ENCODE results near the gene PRDM13.
"Not testable (repeated sequence)": the region's sequence is repeated elsewhere in the genome, so short reads cannot be mapped to it uniquely, and the experiment has no call there.

PRDM13 gene

DNA sequence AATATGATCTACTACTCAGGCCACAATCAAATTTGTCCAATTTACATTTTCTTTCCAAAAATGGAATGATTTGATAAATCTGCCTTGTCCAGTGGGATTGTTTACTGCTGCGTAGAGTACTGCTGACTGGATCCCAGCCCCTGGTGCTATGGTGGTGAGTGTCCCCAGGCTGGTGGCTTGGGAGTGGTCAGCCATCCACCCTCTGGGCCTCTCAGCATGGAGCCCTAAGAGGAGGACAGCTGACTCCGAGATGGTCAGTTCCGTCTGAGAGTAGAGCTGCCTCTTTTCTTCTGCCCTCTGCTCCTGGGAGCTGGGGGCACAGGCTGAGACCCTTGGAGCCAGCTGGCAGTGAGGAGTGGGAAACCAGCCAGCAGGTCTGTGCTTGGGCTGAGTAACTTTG, 22.7 kb downstream of the PRDM13 start:
- no peak for DNase-seq (ENCODE audit: low read depth)

DNA sequence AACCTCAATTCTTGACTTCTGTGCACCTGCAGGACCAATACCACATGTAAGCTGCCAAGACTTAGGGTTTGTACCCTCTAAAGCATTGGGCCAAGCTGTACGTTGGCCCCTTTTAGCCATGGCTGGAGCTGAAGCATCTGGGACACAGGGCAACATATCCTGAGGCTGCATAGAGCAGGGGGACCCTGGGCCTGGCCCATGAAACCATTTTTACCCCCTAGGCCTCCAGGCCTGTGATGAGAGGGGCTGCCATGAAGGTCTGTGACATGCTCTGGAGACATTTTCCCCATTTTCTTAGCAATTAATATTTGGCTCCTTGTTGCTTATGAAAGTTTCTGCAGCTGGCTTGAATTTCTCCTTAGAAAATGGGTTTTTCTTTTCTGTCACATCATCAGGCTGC, 31.0 kb downstream of the PRDM13 start:
- no peak for DNase-seq (ENCODE audit: low read depth)

DNA sequence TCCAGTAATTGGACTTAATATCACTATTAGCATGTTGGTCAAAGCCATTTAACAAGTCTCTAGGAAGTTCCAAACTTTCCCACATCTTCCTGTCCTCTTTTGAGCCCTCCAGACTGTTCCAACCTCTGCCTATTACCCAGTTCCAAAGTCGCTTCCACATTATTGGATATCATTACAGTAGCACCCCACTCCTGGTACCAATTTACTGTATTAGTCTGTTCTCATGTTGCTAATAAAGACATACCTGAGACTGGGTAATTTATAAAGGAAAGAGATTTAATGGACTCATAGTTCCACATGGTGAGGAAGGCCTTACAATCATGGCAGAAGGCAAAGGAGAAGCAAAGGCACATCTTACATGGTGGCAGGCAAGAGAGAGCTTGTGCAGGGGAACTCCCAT, 31.7 kb downstream of the PRDM13 start:
- not testable (repeated sequence) for DNase-seq (ENCODE audit: low read depth)

DNA sequence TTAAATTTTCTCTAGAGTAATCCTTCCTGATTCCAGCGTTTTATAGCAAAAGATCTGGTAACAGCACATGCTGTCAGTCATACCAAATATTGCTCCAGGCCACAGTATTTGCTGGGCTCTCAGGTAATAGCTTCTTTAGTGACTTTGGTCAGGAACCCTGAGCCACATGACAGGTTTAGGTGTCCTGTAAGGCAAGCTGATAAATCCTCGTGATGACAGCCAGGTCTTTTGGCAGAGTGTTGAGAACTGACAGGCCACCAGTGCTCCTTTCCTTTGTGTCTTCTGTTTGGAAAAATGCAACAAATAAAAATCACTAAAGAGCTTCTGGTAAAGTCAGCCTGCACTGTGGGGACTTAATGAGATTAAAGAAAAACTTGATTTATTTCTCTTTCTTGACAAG, 34.6 kb downstream of the PRDM13 start:
- DNase-seq (ENCODE audit: low read depth), result no peak

DNA sequence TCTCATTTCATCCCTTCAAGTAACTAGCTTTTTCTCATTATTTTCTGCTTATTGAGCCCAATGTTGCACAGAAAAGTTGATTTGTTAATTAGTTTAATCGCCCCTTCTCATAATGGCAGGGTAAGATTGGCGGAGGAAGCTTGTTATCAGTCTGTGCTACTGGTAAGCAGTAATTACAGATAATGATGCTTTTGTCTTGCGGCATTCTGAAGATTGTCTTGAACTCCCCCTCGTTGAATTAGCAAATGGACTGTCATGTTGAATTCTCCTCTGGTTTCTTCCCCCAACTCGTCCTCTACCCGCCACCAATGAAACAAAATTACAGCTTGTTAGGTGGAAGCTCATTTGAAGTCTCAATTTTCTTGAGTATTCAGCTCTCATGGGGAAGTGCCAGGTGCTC, 39.4 kb downstream of the PRDM13 start:
- no peak for DNase-seq (ENCODE audit: low read depth)

DNA sequence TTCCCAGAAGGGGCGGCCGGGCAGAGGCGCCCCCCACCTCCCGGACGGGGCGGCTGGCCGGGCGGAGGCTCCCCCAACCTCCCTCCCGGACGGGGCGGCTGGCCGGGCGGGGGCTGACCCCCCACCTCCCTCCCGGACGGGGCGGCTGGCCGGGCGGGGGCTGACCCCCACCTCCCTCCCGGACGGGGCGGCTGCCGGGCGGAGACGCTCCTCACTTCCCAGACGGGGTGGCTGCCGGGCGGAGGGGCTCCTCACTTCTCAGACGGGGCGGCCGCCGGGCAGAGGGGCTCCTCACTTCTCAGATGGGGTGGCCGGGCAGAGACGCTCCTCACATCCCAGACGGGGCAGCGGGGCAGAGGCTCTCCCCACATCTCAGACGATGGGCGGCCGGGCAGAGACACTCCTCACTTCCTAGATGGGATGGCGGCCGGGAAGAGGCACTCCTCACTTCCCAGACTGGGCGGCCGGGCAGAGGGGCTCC, 43.5 kb downstream of the PRDM13 start:
- DNase-seq (ENCODE audit: low read depth), result not testable (repeated sequence)

DNA sequence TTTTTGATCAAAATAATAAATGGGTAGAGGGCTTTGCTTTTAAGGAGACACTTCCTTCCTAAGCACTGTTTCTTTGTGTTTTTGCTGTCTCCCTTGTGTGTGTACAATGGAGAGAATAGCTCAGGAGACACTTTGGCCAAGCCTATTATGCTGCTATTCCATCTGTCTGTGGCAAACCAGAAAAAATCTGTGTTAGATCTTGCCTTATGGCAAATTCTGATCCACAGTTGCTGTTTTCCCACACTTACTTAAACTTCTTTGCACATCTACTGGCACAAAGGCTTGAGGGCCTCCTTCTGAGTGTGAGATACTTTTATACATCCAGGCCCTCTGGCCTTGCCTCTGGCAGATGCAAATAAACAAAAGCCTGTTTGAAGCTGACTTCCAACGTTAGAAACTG, 53.6 kb downstream of the PRDM13 start:
- no peak for DNase-seq (ENCODE audit: low read depth)

DNA sequence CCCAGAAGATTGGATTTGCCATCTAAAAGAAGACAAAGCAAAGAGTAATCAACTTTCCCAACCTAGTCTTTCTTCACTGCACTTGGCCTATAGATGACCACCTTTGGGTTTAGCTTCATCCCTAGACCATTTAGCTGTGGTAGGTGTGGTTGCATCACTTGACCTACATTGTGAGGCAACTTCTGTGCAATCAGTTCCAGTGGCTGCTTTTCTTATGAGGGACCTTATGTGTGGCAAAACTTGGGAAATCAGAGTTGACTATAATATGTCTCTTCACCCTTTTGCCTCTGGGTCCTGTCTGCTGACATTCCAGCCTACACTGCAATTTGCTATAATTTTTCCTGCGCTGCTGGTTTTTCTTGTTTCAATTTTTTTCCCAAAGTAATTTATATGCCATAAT, 55.2 kb downstream of the PRDM13 start:
- DNase-seq (ENCODE audit: low read depth), result no peak

DNA sequence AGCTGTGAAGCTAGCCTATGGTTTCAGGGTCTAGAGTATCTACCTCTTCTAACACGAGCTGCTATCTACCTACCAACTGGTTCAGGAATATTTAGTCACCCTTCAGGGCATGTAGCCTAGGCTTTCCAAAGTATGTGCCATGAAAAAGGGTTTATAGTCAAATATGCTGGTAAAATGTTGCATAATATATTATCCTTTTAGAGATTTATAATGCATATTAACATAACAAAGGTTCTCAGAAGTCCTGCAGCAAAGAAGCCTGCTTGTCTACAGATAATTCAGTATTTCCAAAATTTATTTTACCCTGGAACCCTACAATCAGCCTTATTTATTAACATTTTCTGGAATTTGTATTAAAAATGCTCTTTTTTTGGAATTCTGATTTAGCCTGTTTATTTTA, 56.0 kb downstream of the PRDM13 start:
- DNase-seq (ENCODE audit: low read depth), result no peak

All from fibroblast of the conjunctiva (primary cell).